Panc1 (cell line): Measurements from ENCODE around the gene LIPT2. TPM values are rescaled to one million over a fixed set of nuclear protein-coding genes. Genes with fewer than 3 reads are reported as not detected.

Experiments used
- ATAC-seq: fragments of 200-7000 bp; cut with Tn5 transposase; 2 replicates; pipeline ENCODE4 v1.9.1; 2020; ENCODE audit warnings: mild to moderate bottlenecking, moderate library complexity
- BruUV-seq: library from RNA; stranded (reverse); fragments of 400-500 nt; replicated peaks from 2 replicates; lab custom pipeline; 2021; lab: Mats Ljungman, UMichigan
- CTCF ChIA-PET: fragments of 300-600 bp; sonication (Branson Sonifier 250); formaldehyde crosslinking; loops from one replicate; lab custom pipeline; 2022; ENCODE audit warnings: antibody characterized with exemption; lab: Charles Lee
- POLR2A ChIA-PET: fragments of 300-600 bp; sonication (Branson Sonifier 250); formaldehyde crosslinking; loops from one replicate; lab custom pipeline; 2022; ENCODE audit warnings: antibody characterized with exemption; lab: Charles Lee
- DNase-seq: peaks from one replicate; pipeline ENCODE4 v3.0.0-alpha.2; 2010; ENCODE audit warnings: low read depth, low spot score
- H3K27ac ChIP-seq: 2 replicates; pipeline ENCODE4 v1.5.1; 2011; ENCODE audit warnings: mild to moderate bottlenecking, low read length, inconsistent platforms
- H3K27me3 ChIP-seq: fragments of 200-500 bp; sonication (Bioruptor generic); 2 replicates; pipeline ENCODE4 v1.6.0; 2014; ENCODE audit warnings: low read length, inconsistent platforms; ENCODE audit not compliant: control insufficient read depth, insufficient read depth
- H3K36me3 ChIP-seq: fragments of 200-500 bp; sonication (Bioruptor generic); 2 replicates; pipeline ENCODE4 v1.5.1; 2014; ENCODE audit warnings: inconsistent platforms, mild to moderate bottlenecking, low read length, moderate library complexity; ENCODE audit not compliant: control insufficient read depth, insufficient read depth
- H3K4me1 ChIP-seq: 2 replicates; pipeline ENCODE4 v1.5.1; 2011; ENCODE audit warnings: inconsistent platforms, mild to moderate bottlenecking, low read length, moderate library complexity; ENCODE audit not compliant: control insufficient read depth, insufficient read depth
- H3K4me3 ChIP-seq, 2 experiments: 2 replicates each; pipeline ENCODE4 v1.5.1; 2011 to 2012; ENCODE audit warnings: low read depth in 2 of 2, low read length in 2 of 2, mild to moderate bottlenecking in 2 of 2, inconsistent platforms in 1 of 2, moderate library complexity in 1 of 2
- H3K9me3 ChIP-seq: fragments of 200-500 bp; sonication (Bioruptor generic); 2 replicates; pipeline ENCODE4 v1.5.1; 2014; ENCODE audit warnings: low read depth, mild to moderate bottlenecking, inconsistent platforms, low read length, moderate library complexity; ENCODE audit not compliant: control insufficient read depth, insufficient read depth
- POLR2AphosphoS5 ChIP-seq: IDR thresholded peaks from 2 replicates; pipeline ENCODE4 v1.6.1; 2012; ENCODE audit warnings: mild to moderate bottlenecking, low read depth, low read length, moderate library complexity
- SIN3A ChIP-seq: IDR thresholded peaks from 2 replicates; pipeline ENCODE4 v1.6.1; 2012; ENCODE audit warnings: low read depth, mild to moderate bottlenecking, low read length, moderate library complexity, borderline replicate concordance; ENCODE audit not compliant: insufficient read depth
- TCF7L2 ChIP-seq: IDR thresholded peaks from 2 replicates; pipeline ENCODE4 v1.6.1; 2011; ENCODE audit warnings: mild to moderate bottlenecking, low read depth, low read length, inconsistent platforms
- in situ Hi-C: cut with HindIII; loops from 2 replicates; pipeline ENCODE4 v1.10.0; 2016; ENCODE audit warnings: low sequenced_read_pairs, low pct_unique_long_range_greater_than_20kb
- intact Hi-C: fragments of 100-400 bp; cut with micrococcal nuclease; formaldehyde crosslinking; loops from one replicate; pipeline ENCODE4 v1.10.0; 2022; ENCODE audit not compliant: unreplicated experiment
- total RNA-seq: library from RNA; stranded (reverse); gene quantifications from one replicate; pipeline ENCODE4 v1.2.1, GENCODE V29; 2021; ENCODE audit not compliant: unreplicated experiment
- TF ChIP-seq, protein P1 (sequence below): fragments of 450-650 bp; IDR thresholded peaks from 2 replicates; pipeline ENCODE4 v1.5.1; 2017; ENCODE audit warnings: mild to moderate bottlenecking
- TF ChIP-seq, protein P2 (sequence below), 2 experiments: IDR thresholded peaks; 2 replicates each; pipeline ENCODE4 v1.6.1; 2011 to 2012; ENCODE audit warnings: low read depth in 2 of 2, control low read depth in 1 of 2, low read length in 1 of 2, mild to moderate bottlenecking in 1 of 2, moderate library complexity in 1 of 2; ENCODE audit not compliant: insufficient read depth in 1 of 2

LIPT2 gene
- total RNA-seq, 1 experiment from 2014 or later: 6.2 TPM

DNA sequence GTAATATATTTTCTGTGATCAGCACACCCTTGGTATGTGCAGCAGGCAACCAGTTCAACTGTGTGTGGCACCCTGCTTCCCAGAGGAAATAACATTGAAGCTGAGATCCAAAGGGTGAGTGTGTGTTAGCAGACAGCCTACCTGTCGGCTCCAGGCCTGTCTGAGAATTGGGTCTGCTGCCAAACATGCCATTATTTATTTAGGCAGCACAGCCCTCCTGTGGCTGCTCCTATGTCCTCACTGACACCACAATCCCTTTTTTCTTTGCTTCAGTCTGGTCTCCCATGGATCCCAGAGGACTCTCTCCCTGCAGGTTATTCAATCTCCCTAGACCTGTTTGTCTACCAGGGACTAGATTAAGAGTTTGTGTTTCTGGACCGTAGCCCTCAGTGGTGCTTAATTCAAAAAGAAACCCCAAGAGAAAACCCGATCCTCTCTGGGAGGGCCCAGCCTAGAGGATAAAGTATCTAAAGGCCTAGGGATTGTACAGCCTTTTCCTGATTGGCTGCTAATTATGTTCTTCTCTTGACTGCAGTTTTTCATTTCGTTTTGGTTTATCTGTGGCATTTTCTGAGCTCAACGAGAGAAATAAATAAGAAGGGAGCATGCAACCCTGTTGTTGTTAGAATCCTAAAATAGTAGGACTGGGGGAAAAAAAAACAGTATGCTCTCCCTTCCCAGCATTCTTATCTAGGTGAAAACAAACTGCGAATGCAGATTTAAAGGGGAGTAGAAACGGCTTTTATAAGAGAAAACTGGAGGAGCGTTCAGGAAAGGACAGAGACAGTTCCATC, 50.3 kb downstream of the LIPT2 start:
- H3K36me3 ChIP-seq: no peaks in the 10 kb centered on the region
- no peaks in the 10 kb centered on the region for H3K9me3 ChIP-seq
- no TSS peak for BruUV-seq
- in situ Hi-C loops: no loop called here
- peaks cover 13% of the 10 kb centered on the region for H3K4me1 ChIP-seq
- ChIA-PET CTCF (interaction anchor here (1.4 kb wide), 1 partner anchor 10 kb away, joined by 3 read pairs; no protein-coding TSS in a partner anchor), POLR2A (no interaction called here)
- TF ChIP-seq, protein P1, sequence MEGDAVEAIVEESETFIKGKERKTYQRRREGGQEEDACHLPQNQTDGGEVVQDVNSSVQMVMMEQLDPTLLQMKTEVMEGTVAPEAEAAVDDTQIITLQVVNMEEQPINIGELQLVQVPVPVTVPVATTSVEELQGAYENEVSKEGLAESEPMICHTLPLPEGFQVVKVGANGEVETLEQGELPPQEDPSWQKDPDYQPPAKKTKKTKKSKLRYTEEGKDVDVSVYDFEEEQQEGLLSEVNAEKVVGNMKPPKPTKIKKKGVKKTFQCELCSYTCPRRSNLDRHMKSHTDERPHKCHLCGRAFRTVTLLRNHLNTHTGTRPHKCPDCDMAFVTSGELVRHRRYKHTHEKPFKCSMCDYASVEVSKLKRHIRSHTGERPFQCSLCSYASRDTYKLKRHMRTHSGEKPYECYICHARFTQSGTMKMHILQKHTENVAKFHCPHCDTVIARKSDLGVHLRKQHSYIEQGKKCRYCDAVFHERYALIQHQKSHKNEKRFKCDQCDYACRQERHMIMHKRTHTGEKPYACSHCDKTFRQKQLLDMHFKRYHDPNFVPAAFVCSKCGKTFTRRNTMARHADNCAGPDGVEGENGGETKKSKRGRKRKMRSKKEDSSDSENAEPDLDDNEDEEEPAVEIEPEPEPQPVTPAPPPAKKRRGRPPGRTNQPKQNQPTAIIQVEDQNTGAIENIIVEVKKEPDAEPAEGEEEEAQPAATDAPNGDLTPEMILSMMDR: peak; percentile 32
- no peak for TF ChIP-seq TCF7L2
- TF ChIP-seq, protein P2, sequence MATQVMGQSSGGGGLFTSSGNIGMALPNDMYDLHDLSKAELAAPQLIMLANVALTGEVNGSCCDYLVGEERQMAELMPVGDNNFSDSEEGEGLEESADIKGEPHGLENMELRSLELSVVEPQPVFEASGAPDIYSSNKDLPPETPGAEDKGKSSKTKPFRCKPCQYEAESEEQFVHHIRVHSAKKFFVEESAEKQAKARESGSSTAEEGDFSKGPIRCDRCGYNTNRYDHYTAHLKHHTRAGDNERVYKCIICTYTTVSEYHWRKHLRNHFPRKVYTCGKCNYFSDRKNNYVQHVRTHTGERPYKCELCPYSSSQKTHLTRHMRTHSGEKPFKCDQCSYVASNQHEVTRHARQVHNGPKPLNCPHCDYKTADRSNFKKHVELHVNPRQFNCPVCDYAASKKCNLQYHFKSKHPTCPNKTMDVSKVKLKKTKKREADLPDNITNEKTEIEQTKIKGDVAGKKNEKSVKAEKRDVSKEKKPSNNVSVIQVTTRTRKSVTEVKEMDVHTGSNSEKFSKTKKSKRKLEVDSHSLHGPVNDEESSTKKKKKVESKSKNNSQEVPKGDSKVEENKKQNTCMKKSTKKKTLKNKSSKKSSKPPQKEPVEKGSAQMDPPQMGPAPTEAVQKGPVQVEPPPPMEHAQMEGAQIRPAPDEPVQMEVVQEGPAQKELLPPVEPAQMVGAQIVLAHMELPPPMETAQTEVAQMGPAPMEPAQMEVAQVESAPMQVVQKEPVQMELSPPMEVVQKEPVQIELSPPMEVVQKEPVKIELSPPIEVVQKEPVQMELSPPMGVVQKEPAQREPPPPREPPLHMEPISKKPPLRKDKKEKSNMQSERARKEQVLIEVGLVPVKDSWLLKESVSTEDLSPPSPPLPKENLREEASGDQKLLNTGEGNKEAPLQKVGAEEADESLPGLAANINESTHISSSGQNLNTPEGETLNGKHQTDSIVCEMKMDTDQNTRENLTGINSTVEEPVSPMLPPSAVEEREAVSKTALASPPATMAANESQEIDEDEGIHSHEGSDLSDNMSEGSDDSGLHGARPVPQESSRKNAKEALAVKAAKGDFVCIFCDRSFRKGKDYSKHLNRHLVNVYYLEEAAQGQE (IDR thresholded peaks at IDR 0.05; ENCODE audit: insufficient read depth in 1 of 2, low read depth in 2 of 2, low read length in 1 of 2): no peak
- ATAC-seq (peak; percentile 72), DNase-seq (no peak)
- intact Hi-C loops: no loop called here
- peaks cover 2% of the 10 kb centered on the region; the same call in 1 of the 2 replicates for H3K27me3 ChIP-seq
- no peak overlapping the region for H3K27ac ChIP-seq
- no peak overlapping the region for H3K4me3 ChIP-seq

DNA sequence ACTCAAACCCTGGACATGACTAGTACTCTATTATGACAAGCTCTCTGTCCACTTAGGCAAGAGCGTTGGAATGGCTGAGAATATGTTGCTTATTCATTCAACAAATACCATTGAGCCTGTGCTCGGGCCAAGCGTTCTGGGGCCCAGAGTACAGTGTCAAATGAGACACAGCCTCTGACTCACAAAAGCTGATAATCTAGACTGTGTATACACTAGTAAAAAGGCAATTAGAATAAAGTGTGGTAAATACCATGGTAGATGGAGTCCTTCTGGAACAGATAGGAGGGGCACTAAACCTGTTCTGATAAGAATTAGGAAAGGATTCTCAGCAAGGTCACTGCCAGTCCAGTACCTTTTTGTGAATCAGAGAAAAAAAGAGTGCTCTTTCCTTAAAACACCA, 50.9 kb downstream of the LIPT2 start:
- POLR2A ChIA-PET: no interaction called here
- intact Hi-C loops: no loop called here

More for the DNA sequence above, 50.9 kb downstream of the LIPT2 start:
- TF ChIP-seq, protein P2 (IDR thresholded peaks at IDR 0.05; ENCODE audit: insufficient read depth in 1 of 2, low read depth in 2 of 2, low read length in 1 of 2): no peak
- TF ChIP-seq, protein P1: no peak
- TF ChIP-seq TCF7L2 (no peak), SIN3A (no peak), POLR2AphosphoS5 (no peak)
- Histone ChIP-seq H3K27me3 (no peaks in the 10 kb centered on the region; the same call in 1 of the 2 replicates), H3K36me3 (no peaks in the 10 kb centered on the region), H3K4me3 (no peak overlapping the region), H3K27ac (no peak overlapping the region), H3K9me3 (no peaks in the 10 kb centered on the region), H3K4me1 (peaks cover 13% of the 10 kb centered on the region)
- CTCF ChIA-PET: interaction anchor here (1.4 kb wide), 1 partner anchor 11 kb away, joined by 3 read pairs; no protein-coding TSS in a partner anchor
- BruUV-seq: no TSS peak
- DNase-seq (no peak), ATAC-seq (peak; percentile 60)
- in situ Hi-C loops: no loop called here
